ENCODE results near the gene NEK7. TPM values are rescaled to one million over a fixed set of nuclear protein-coding genes. Genes with fewer than 3 reads are reported as not detected.
A peak's percentile ranks its signal among the peaks of the same experiment; 100 is the strongest.

Gene NEK7
- total and polyA plus RNA-seq, 9 of the 15 experiments (the other 6 are each of a cell fraction or from before 2014, with no cell fraction given) = 8.5 to 37.3 (median 27.7) TPM

DNA sequence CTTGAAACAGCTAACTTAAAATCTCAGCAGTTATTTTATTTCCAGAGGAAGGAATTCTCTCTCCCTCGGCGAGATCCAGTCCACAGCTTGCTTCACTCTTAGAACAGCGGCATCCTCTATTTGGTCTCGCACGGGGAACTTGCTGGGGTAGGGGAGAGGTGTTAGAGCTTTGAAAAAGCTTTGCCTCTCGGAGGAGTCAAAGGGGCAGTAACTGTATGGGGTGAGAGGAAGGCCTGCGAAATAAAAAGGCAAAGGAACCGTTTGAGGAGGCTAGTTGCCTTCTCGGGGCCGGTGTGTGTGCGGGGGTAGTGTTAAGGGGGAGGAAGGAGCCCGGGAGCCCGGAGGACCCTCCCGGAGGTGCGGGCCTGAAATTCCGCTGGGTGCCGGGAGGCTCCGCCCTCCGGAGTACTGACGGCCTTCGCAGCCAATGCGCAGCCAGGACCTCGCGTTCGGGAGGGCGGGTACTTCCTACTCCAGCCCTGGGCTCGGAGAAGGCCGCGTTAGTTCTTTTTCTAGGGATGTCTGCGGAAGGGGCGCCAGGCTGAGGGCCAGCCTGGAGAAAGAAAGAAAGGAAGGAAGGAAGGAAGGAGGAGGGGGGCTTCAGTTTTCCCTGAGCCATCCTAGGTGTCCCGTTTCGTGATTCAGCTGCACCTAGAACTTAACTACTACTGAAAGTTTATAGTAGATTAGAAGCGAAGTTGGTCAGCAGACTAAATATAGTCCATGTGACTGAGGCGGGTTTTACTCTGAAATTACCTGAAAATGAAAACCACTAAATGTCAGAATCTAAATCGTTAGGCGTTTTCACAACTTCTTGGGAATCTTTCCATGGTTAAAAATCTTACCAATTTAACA, 2.2 kb downstream of the NEK7 start (continued):
- TF ChIP-seq CTCF (IDR thresholded peaks at IDR 0.05 in 2 of 3, conservative IDR thresholded peaks at IDR 0.05 in 1 of 3; ENCODE audit: insufficient read depth in 2 of 3, low read depth in 1 of 3, low read length in 3 of 3) (no peak), ZNF444 (CRISPR knock-in tag; IDR thresholded peaks at IDR 0.05) (no peak), HMGXB4 (CRISPR knock-in tag; IDR thresholded peaks at IDR 0.05) (no peak; the same call in 1 of the 2 replicates), ZNF174 (CRISPR knock-in tag; IDR thresholded peaks at IDR 0.05) (no peak), XRCC5 (IDR thresholded peaks at IDR 0.05; ENCODE audit: low read depth, low read length) (no peak; the same call in 1 of the 2 replicates), BRD4 (IDR thresholded peaks at IDR 0.05) (no peak), RBM34 (IDR thresholded peaks at IDR 0.05; ENCODE audit: borderline replicate concordance, insufficient read depth, low read length) (no peak), TAF9B (IDR thresholded peaks at IDR 0.05; ENCODE audit: partially characterized antibody) (peak; percentile 90), TEAD2 (tag; IDR thresholded peaks at IDR 0.05) (no peak), SLC30A9 (CRISPR knock-in tag; IDR thresholded peaks at IDR 0.05) (no peak), CBX5 (IDR thresholded peaks at IDR 0.05; ENCODE audit: borderline replicate concordance, low read depth) (no peak), ZNF699 (CRISPR knock-in tag; IDR thresholded peaks at IDR 0.05; ENCODE audit: insufficient replicate concordance) (no peak), KLF10 (CRISPR knock-in tag; IDR thresholded peaks at IDR 0.05) (no peak), ZNF124 (CRISPR knock-in tag; IDR thresholded peaks at IDR 0.05) (no peak), GABPB2 (CRISPR knock-in tag; conservative IDR thresholded peaks at IDR 0.05) (no peak), ZNF445 (CRISPR knock-in tag; IDR thresholded peaks at IDR 0.05; ENCODE audit: low read depth) (no peak), ZBED1 (IDR thresholded peaks at IDR 0.05) (no peak), CBFB (CRISPR knock-in tag; IDR thresholded peaks at IDR 0.05) (no peak), SOX6 (IDR thresholded peaks at IDR 0.05) (peak; percentile 35; the same call in 1 of the 2 replicates), ZBTB8A (IDR thresholded peaks at IDR 0.05; ENCODE audit: partially characterized antibody) (no peak), OTX1 (CRISPR knock-in tag; IDR thresholded peaks at IDR 0.05) (0 out of 2 replicates have a peak, but pooled peaks have one; percentile 34)
- TF ChIP-seq, protein P1, sequence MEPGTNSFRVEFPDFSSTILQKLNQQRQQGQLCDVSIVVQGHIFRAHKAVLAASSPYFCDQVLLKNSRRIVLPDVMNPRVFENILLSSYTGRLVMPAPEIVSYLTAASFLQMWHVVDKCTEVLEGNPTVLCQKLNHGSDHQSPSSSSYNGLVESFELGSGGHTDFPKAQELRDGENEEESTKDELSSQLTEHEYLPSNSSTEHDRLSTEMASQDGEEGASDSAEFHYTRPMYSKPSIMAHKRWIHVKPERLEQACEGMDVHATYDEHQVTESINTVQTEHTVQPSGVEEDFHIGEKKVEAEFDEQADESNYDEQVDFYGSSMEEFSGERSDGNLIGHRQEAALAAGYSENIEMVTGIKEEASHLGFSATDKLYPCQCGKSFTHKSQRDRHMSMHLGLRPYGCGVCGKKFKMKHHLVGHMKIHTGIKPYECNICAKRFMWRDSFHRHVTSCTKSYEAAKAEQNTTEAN (CRISPR knock-in tag; IDR thresholded peaks at IDR 0.05) = no peak
- TF ChIP-seq, protein P2, sequence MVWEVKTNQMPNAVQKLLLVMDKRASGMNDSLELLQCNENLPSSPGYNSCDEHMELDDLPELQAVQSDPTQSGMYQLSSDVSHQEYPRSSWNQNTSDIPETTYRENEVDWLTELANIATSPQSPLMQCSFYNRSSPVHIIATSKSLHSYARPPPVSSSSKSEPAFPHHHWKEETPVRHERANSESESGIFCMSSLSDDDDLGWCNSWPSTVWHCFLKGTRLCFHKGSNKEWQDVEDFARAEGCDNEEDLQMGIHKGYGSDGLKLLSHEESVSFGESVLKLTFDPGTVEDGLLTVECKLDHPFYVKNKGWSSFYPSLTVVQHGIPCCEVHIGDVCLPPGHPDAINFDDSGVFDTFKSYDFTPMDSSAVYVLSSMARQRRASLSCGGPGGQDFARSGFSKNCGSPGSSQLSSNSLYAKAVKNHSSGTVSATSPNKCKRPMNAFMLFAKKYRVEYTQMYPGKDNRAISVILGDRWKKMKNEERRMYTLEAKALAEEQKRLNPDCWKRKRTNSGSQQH (CRISPR knock-in tag; IDR thresholded peaks at IDR 0.05) = 0 out of 2 replicates have a peak, but pooled peaks have one; percentile 25
